ENCODE results near the gene ATP8B4. TPM values are rescaled to one million over a fixed set of nuclear protein-coding genes. Genes with fewer than 3 reads are reported as not detected.
A peak's percentile ranks its signal among the peaks of the same experiment; 100 is the strongest.

Gene ATP8B4
- total RNA-seq, 2 experiments from 2014 or later = 3.4 to 3.5 TPM

- H3K27ac Mint-ChIP-seq = no peak overlapping the region
- no peaks in the 10 kb centered on the region for H3K36me3 Mint-ChIP-seq
- DNase-seq = no peak
- H3K9me3 Mint-ChIP-seq = no peaks in the 10 kb centered on the region
- no peaks in the 10 kb centered on the region for H3K4me1 Mint-ChIP-seq
- peaks cover 15% of the 10 kb centered on the region for H3K27me3 Mint-ChIP-seq
- H3K4me3 Mint-ChIP-seq = no peak overlapping the region
Measured at GRCh38 chr15:50051811-50052419, 67.1 kb downstream of the ATP8B4 start.

DNA sequence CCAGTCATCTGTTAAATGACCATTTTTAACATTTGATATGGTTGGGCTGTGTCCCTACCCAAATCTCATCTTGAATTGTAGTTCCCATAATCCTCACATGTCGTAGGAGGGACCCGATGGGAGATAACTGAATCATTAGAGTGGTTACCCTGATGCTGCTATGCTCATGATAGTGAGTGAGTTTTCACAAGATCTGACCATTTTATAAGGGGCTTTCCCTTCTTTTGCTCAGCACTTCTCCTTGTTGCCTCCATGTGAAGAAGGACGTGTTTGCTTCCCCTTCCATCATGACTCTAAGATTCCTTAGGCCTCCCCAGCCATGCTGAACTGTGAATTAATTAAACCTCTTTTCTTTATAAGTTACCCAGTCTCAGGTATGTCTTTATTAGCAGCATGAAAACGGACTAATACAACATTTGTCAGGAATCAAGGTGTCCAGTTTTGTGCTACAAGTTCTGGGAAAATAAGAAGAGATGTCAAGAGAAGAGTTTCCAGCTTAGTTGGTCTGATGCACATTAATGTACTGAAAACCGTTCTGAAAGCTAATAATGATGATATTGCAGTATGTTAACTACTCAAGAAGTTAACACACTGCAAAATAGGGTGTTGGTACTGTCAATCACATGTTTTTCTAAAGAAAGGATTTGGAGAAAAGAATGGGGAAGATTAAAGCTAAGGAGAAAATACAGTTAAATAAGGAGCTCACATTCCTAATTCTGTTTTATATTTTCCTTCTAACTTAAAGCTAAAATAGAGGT, 67.9 kb downstream of the ATP8B4 start:
- Mint-ChIP-seq H3K9me3 (no peaks in the 10 kb centered on the region), H3K4me1 (no peaks in the 10 kb centered on the region), H3K4me3 (no peak overlapping the region), H3K36me3 (no peaks in the 10 kb centered on the region), H3K27me3 (peaks cover 15% of the 10 kb centered on the region), H3K27ac (no peak overlapping the region)
- DNase-seq = no peak

GRCh38 chr15:50049871-50050270, 69.2 kb downstream of the ATP8B4 start:
- DNase-seq = no peak

GRCh38 chr15:50046867-50047266, 72.2 kb downstream of the ATP8B4 start:
- H3K4me3 Mint-ChIP-seq = no peak overlapping the region
- H3K27me3 Mint-ChIP-seq = peaks cover 4% of the 10 kb centered on the region
- H3K36me3 Mint-ChIP-seq = peaks cover 3% of the 10 kb centered on the region
- DNase-seq = no peak
- H3K9me3 Mint-ChIP-seq = peaks cover 8% of the 10 kb centered on the region
- H3K4me1 Mint-ChIP-seq = no peaks in the 10 kb centered on the region
- no peak overlapping the region for H3K27ac Mint-ChIP-seq

More at GRCh38 chr15:50049871-50050270, 69.2 kb downstream of the ATP8B4 start:
- Mint-ChIP-seq H3K4me3 (no peak overlapping the region), H3K4me1 (no peaks in the 10 kb centered on the region), H3K36me3 (no peaks in the 10 kb centered on the region), H3K27me3 (peaks cover 9% of the 10 kb centered on the region), H3K27ac (no peak overlapping the region), H3K9me3 (no peaks in the 10 kb centered on the region)

GRCh38 chr15:50046159-50046558, 72.9 kb downstream of the ATP8B4 start:
- Mint-ChIP-seq H3K27ac (peak overlapping the region; percentile 3), H3K36me3 (peaks cover 3% of the 10 kb centered on the region), H3K4me1 (no peaks in the 10 kb centered on the region), H3K27me3 (peaks cover 4% of the 10 kb centered on the region), H3K4me3 (no peak overlapping the region), H3K9me3 (peaks cover 8% of the 10 kb centered on the region)
- DNase-seq = no peak

- Mint-ChIP-seq H3K9me3 (peaks cover 8% of the 10 kb centered on the region), H3K27me3 (peaks cover 13% of the 10 kb centered on the region), H3K27ac (no peak overlapping the region), H3K36me3 (peaks cover 3% of the 10 kb centered on the region), H3K4me3 (no peak overlapping the region), H3K4me1 (no peaks in the 10 kb centered on the region)
- no peak for DNase-seq
Measured at GRCh38 chr15:50044904-50045303, 74.1 kb downstream of the ATP8B4 start.

- DNase-seq = no peak
- Mint-ChIP-seq H3K36me3 (peaks cover 3% of the 10 kb centered on the region), H3K27me3 (peaks cover 13% of the 10 kb centered on the region), H3K9me3 (peaks cover 8% of the 10 kb centered on the region), H3K27ac (no peak overlapping the region), H3K4me1 (no peaks in the 10 kb centered on the region), H3K4me3 (no peak overlapping the region)
Measured at GRCh38 chr15:50044406-50044805, 74.6 kb downstream of the ATP8B4 start.

DNA sequence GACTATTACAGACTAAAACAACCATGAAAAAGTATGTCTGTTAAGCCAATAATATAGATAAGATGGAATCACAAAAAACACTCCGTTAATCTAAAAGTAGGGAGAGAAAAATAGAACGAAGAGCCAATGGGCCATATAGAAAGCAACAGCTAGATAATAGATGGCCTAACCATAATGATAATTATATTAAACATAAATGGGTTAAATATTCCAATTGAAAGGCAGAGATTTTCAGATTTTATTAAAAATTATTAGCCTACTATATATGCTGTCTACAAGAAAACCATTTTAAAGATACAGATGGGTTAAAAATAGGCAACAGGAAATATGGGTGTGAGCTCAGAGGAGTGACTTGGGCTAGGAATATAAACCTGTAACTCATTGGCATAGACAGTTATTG, 76.3 kb downstream of the ATP8B4 start:
- Mint-ChIP-seq H3K4me1 (no peaks in the 10 kb centered on the region), H3K27ac (no peak overlapping the region), H3K36me3 (peaks cover 3% of the 10 kb centered on the region), H3K27me3 (peaks cover 13% of the 10 kb centered on the region), H3K4me3 (no peak overlapping the region), H3K9me3 (peaks cover 8% of the 10 kb centered on the region)
- DNase-seq = no peak

DNA sequence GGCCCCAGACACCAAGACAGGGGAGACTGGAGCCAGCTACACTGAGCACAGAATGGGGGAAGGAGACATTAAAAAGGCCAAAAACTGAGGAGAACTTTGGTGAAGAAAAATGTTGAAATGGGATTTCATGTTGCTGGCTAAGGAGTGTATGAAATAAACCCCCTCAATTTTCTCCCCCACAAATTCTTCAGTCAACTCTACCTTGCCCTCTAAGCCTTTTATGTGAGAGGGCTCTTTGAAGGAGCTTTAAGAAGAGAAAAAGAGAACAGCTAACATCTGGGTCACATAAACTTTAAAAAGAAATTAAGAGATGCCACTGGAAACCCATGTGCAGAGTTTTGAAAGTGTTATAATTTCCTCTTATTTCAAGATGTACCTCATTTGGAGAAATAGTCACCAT, 88.6 kb downstream of the ATP8B4 start:
- no peaks in the 10 kb centered on the region for H3K4me1 Mint-ChIP-seq
- no peaks in the 10 kb centered on the region for H3K9me3 Mint-ChIP-seq
- peaks cover 3% of the 10 kb centered on the region for H3K27me3 Mint-ChIP-seq
- H3K27ac Mint-ChIP-seq = no peak overlapping the region
- H3K4me3 Mint-ChIP-seq = no peak overlapping the region
- no peak for DNase-seq
- no peaks in the 10 kb centered on the region for H3K36me3 Mint-ChIP-seq

DNA sequence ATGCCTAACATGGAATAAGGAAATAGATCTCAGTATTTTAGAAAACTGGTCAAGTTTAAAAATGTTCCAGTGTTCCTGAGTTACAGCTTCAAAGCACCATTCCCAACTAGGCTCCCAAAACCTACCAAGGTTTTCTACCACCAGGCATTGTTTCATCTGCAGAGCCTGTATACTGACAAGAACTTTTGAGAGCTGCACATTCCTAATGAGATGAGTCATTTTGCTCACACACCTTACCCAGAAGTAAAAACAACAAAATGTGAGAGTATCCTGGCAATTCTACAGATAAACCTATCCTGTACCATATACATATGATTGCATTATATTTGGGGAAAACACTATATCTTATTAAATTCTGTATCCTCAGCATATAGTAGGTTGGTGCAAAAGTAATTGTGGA, 90.7 kb downstream of the ATP8B4 start:
- Mint-ChIP-seq H3K27me3 (peaks cover 3% of the 10 kb centered on the region), H3K4me1 (no peaks in the 10 kb centered on the region), H3K27ac (no peak overlapping the region), H3K9me3 (no peaks in the 10 kb centered on the region), H3K4me3 (no peak overlapping the region), H3K36me3 (no peaks in the 10 kb centered on the region)
- no peak for DNase-seq

DNA sequence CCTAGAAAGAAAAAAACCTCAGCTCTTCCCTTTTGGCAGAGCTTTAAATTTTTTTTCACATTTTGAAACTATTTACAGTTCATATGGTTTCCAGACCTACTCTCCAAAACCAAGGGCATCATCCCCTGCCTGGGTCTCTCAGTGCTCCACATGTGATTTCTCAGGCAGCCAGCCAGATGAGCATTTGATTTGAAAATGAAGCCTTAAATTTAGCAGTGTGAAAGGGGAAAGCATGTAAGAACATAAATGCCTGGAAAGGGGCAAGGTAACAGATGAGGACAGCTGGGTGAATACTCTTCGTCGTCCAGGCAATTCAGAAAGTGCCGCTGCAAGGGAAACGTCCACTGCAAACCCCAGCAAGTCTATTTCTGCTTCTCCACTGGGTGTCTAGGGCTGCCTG, 94.8 kb downstream of the ATP8B4 start:
- no peak overlapping the region for H3K27ac Mint-ChIP-seq
- no peaks in the 10 kb centered on the region for H3K9me3 Mint-ChIP-seq
- no peak for DNase-seq
- no peaks in the 10 kb centered on the region for H3K36me3 Mint-ChIP-seq
- H3K4me1 Mint-ChIP-seq = no peaks in the 10 kb centered on the region
- no peaks in the 10 kb centered on the region for H3K27me3 Mint-ChIP-seq
- H3K4me3 Mint-ChIP-seq = no peak overlapping the region

DNA sequence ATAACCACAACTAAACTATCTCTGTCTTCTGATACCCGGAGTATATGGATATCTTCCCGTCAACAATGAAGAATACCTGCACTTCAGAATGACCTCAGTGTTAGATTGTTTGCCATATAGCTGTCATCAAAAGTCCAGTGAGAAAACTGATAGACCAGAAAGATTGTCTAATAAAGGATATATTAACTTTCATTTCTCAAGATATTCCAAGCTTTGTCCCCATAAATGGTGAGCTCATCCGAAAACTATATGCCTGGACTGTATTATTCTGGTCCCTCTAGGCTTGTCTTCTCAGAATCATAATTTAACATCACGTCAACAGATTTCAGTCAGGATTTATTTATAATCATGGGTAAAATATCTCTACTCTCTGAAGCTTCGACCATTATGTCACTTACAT, 100.5 kb downstream of the ATP8B4 start:
- DNase-seq = no peak
- Mint-ChIP-seq H3K9me3 (no peaks in the 10 kb centered on the region), H3K4me3 (no peak overlapping the region), H3K36me3 (no peaks in the 10 kb centered on the region), H3K4me1 (no peaks in the 10 kb centered on the region), H3K27me3 (peaks cover 4% of the 10 kb centered on the region), H3K27ac (no peak overlapping the region)

GRCh38 chr15:50017522-50017921, 101.5 kb downstream of the ATP8B4 start:
- Mint-ChIP-seq H3K27me3 (peaks cover 4% of the 10 kb centered on the region), H3K36me3 (no peaks in the 10 kb centered on the region), H3K27ac (no peak overlapping the region), H3K9me3 (no peaks in the 10 kb centered on the region), H3K4me1 (no peaks in the 10 kb centered on the region), H3K4me3 (no peak overlapping the region)
- no peak for DNase-seq

DNA sequence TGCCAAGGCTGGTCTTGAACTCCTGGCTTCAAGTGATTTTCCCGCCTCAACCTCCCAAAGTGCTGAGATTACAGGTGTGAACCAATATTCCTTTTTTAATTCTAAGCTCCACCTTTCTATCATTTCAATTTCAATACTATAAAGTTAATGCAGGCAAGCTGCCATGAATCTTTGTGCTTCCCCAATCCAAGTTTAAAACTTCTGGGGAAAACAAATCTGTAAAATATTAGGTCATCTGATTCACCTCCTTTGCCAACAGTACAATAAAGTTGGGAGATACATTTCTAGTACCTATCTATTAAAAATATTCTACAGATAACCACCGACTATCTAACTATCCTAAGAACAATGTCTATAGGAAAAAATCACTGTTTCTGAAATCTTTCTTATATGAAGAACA, 102.1 kb downstream of the ATP8B4 start:
- Mint-ChIP-seq H3K36me3 (no peaks in the 10 kb centered on the region), H3K4me3 (no peak overlapping the region), H3K27ac (no peak overlapping the region), H3K27me3 (peaks cover 4% of the 10 kb centered on the region), H3K9me3 (no peaks in the 10 kb centered on the region), H3K4me1 (no peaks in the 10 kb centered on the region)
- no peak for DNase-seq

- Mint-ChIP-seq H3K27ac (no peak overlapping the region), H3K36me3 (no peaks in the 10 kb centered on the region), H3K4me1 (no peaks in the 10 kb centered on the region), H3K9me3 (no peaks in the 10 kb centered on the region), H3K4me3 (no peak overlapping the region), H3K27me3 (peaks cover 8% of the 10 kb centered on the region)
- no peak for DNase-seq
Measured at GRCh38 chr15:50012790-50013189, 106.2 kb downstream of the ATP8B4 start.

- Mint-ChIP-seq H3K4me3 (no peak overlapping the region), H3K4me1 (no peaks in the 10 kb centered on the region), H3K36me3 (no peaks in the 10 kb centered on the region), H3K27me3 (peaks cover 4% of the 10 kb centered on the region), H3K9me3 (no peaks in the 10 kb centered on the region), H3K27ac (no peak overlapping the region)
- DNase-seq = no peak
Measured at GRCh38 chr15:50009634-50010033, 109.4 kb downstream of the ATP8B4 start.

All from activated naive CD8-positive, alpha-beta T cell treated with anti-CD3 and anti-CD28 coated beads for 36 hours (primary cell).